ENCODE measurements around the gene DOCK11. TPM values are rescaled to one million over a fixed set of nuclear protein-coding genes. Genes with fewer than 3 reads are reported as not detected.

Gene DOCK11
- polyA plus RNA-seq, 6 donors from 2014 or later, result 15.4 to 29.9 (median 19.7) TPM

- peaks cover 0 to 3% (median 0%) of the 10 kb centered on the region in 7 donors for H3K9me3 Mint-ChIP-seq
- peak overlapping the region; percentile 88 to 100 (median 98) for H3K27ac Mint-ChIP-seq
- H3K27me3 Mint-ChIP-seq, result no peaks in the 10 kb centered on the region
- H3K4me3 Mint-ChIP-seq, result peak overlapping the region in 7 of 8 donors; percentile 42 to 80 (median 57)
- peak; percentile 66 for DNase-seq
- H3K4me1 Mint-ChIP-seq, result peaks cover 37 to 65% (median 52%) of the 10 kb centered on the region in 3 donors
- no peaks in the 10 kb centered on the region for H3K36me3 Mint-ChIP-seq
- ATAC-seq (ENCODE audit: low read depth in 2 of 2), result peak; percentile 72 to 77
Measured at GRCh38 chrX:118717678-118718391, 222.2 kb downstream of the DOCK11 start.

GRCh38 chrX:118718737-118719136 is 223.1 kb downstream of the DOCK11 start:
- Mint-ChIP-seq H3K4me3 (peak overlapping the region; percentile 54 to 80 (median 64)), H3K4me1 (peaks cover 45 to 73% (median 60%) of the 10 kb centered on the region in 3 donors), H3K27ac (peak overlapping the region; percentile 88 to 100 (median 98)), H3K9me3 (peaks cover 0 to 3% (median 0%) of the 10 kb centered on the region in 7 donors), H3K27me3 (no peaks in the 10 kb centered on the region), H3K36me3 (no peaks in the 10 kb centered on the region)
- ATAC-seq (ENCODE audit: low read depth in 2 of 2) (peak; percentile 49 to 61), DNase-seq (peak; percentile 63)

GRCh38 chrX:118720058-118720707 is 224.6 kb downstream of the DOCK11 start:
- peaks cover 52 to 73% (median 63%) of the 10 kb centered on the region in 3 donors for H3K4me1 Mint-ChIP-seq

GRCh38 chrX:118723376-118723775 is 227.8 kb downstream of the DOCK11 start:
- no peaks in the 10 kb centered on the region for H3K36me3 Mint-ChIP-seq
- DNase-seq, result no peak
- ATAC-seq (ENCODE audit: low read depth in 2 of 2), result peak in 1 of 2 donors; percentile 22
- peak overlapping the region in 7 of 8 donors; percentile 58 to 90 (median 79) for H3K4me3 Mint-ChIP-seq
- no peaks in the 10 kb centered on the region for H3K27me3 Mint-ChIP-seq
- H3K4me1 Mint-ChIP-seq, result peaks cover 52 to 75% (median 69%) of the 10 kb centered on the region in 3 donors
- peak overlapping the region; percentile 80 to 96 (median 92) for H3K27ac Mint-ChIP-seq
- peaks cover 0 to 5% (median 0%) of the 10 kb centered on the region in 7 donors for H3K9me3 Mint-ChIP-seq

More at GRCh38 chrX:118720058-118720707, 224.6 kb downstream of the DOCK11 start:
- ATAC-seq (ENCODE audit: low read depth in 2 of 2) (no peak), DNase-seq (no peak)
- H3K36me3 Mint-ChIP-seq, result no peaks in the 10 kb centered on the region
- H3K4me3 Mint-ChIP-seq, result no peak overlapping the region
- H3K9me3 Mint-ChIP-seq, result peaks cover 0 to 5% (median 0%) of the 10 kb centered on the region in 7 donors
- H3K27me3 Mint-ChIP-seq, result no peaks in the 10 kb centered on the region
- peak overlapping the region in 2 of 6 donors; percentile 25 to 88 for H3K27ac Mint-ChIP-seq

GRCh38 chrX:118724365-118724764 is 228.8 kb downstream of the DOCK11 start:
- Mint-ChIP-seq H3K27me3 (no peaks in the 10 kb centered on the region), H3K27ac (peak overlapping the region; percentile 77 to 96 (median 92)), H3K9me3 (peaks cover 0 to 5% (median 0%) of the 10 kb centered on the region in 7 donors), H3K4me3 (peak overlapping the region; percentile 58 to 90 (median 80)), H3K36me3 (no peaks in the 10 kb centered on the region), H3K4me1 (peaks cover 52 to 75% (median 69%) of the 10 kb centered on the region in 3 donors)
- ATAC-seq (ENCODE audit: low read depth in 2 of 2) (peak; percentile 59 to 69), DNase-seq (peak; percentile 71)

GRCh38 chrX:118724775-118725174 is 229.2 kb downstream of the DOCK11 start:
- ATAC-seq (ENCODE audit: low read depth in 2 of 2) (no peak), DNase-seq (no peak)
- H3K27ac Mint-ChIP-seq, result peak overlapping the region in 5 of 6 donors; percentile 84 to 96 (median 94)
- no peaks in the 10 kb centered on the region for H3K36me3 Mint-ChIP-seq
- peaks cover 0 to 5% (median 0%) of the 10 kb centered on the region in 7 donors for H3K9me3 Mint-ChIP-seq
- no peaks in the 10 kb centered on the region for H3K27me3 Mint-ChIP-seq
- H3K4me3 Mint-ChIP-seq, result peak overlapping the region in 6 of 8 donors; percentile 58 to 90 (median 74)
- H3K4me1 Mint-ChIP-seq, result peaks cover 48 to 78% (median 70%) of the 10 kb centered on the region in 3 donors

- Mint-ChIP-seq H3K27me3 (no peaks in the 10 kb centered on the region), H3K4me3 (peak overlapping the region; percentile 55 to 88 (median 72)), H3K27ac (peak overlapping the region in 3 of 6 donors; percentile 49 to 89 (median 51)), H3K4me1 (peaks cover 51 to 80% (median 71%) of the 10 kb centered on the region in 3 donors), H3K36me3 (no peaks in the 10 kb centered on the region), H3K9me3 (peaks cover 0 to 5% (median 0%) of the 10 kb centered on the region in 7 donors)
- no peak for ATAC-seq (ENCODE audit: low read depth in 2 of 2)
- DNase-seq, result no peak
Measured at GRCh38 chrX:118726396-118726795, 230.8 kb downstream of the DOCK11 start.

GRCh38 chrX:118726887-118727685 is 231.5 kb downstream of the DOCK11 start, which contains the start of gene IL13RA1:
TSS of gene IL13RA1 (plus strand) at chrX:118727606. CDS start at chrX:118727639, 33 bp downstream.
- DNase-seq (no peak), ATAC-seq (ENCODE audit: low read depth in 2 of 2) (peak; percentile 23 to 27)
- Mint-ChIP-seq H3K4me3 (peak within 1 kb of the TSS; percentile 55 to 93 (median 87)), H3K27ac (peak within 1 kb of the TSS; percentile 24 to 89 (median 68)), H3K36me3 (no peaks in the 10 kb centered on the region), H3K4me1 (peaks cover 47 to 78% (median 64%) of the 10 kb centered on the region in 3 donors), H3K9me3 (peaks cover 0 to 3% (median 0%) of the 10 kb centered on the region in 7 donors), H3K27me3 (no peaks in the 10 kb centered on the region)

- ATAC-seq (ENCODE audit: low read depth in 2 of 2) (peak; percentile 28 to 33), DNase-seq (no peak)
- Mint-ChIP-seq H3K27me3 (no peaks in the 10 kb centered on the region), H3K36me3 (no peaks in the 10 kb centered on the region), H3K4me1 (peaks cover 48 to 75% (median 62%) of the 10 kb centered on the region in 3 donors), H3K4me3 (peak overlapping the region; percentile 55 to 93 (median 87)), H3K27ac (peak overlapping the region; percentile 24 to 89 (median 68)), H3K9me3 (peaks cover 0 to 7% (median 0%) of the 10 kb centered on the region in 7 donors)
Measured at GRCh38 chrX:118727686-118728339, 232.2 kb downstream of the DOCK11 start.

GRCh38 chrX:118729042-118729652 is 233.5 kb downstream of the DOCK11 start:
- no peaks in the 10 kb centered on the region for H3K27me3 Mint-ChIP-seq
- no peaks in the 10 kb centered on the region for H3K36me3 Mint-ChIP-seq
- ATAC-seq (ENCODE audit: low read depth in 2 of 2) (no peak), DNase-seq (no peak)
- H3K27ac Mint-ChIP-seq, result peak overlapping the region in 5 of 6 donors; percentile 32 to 94 (median 71)
- peaks cover 36 to 61% (median 50%) of the 10 kb centered on the region in 3 donors for H3K4me1 Mint-ChIP-seq
- peaks cover 0 to 15% (median 2%) of the 10 kb centered on the region in 7 donors for H3K9me3 Mint-ChIP-seq
- peak overlapping the region in 7 of 8 donors; percentile 55 to 93 (median 86) for H3K4me3 Mint-ChIP-seq

GRCh38 chrX:118730500-118731247 is 235.1 kb downstream of the DOCK11 start:
- no peak for DNase-seq
- Mint-ChIP-seq H3K4me3 (peak overlapping the region in 6 of 8 donors; percentile 6 to 88 (median 50)), H3K27me3 (no peaks in the 10 kb centered on the region), H3K27ac (peak overlapping the region in 3 of 6 donors; percentile 24 to 63 (median 53)), H3K36me3 (no peaks in the 10 kb centered on the region), H3K4me1 (peaks cover 26 to 55% (median 50%) of the 10 kb centered on the region in 3 donors), H3K9me3 (peaks cover 0 to 18% (median under 1%) of the 10 kb centered on the region in 7 donors)
- ATAC-seq (ENCODE audit: low read depth in 2 of 2), result no peak

Data from naive B cell (primary cell).